PC-9 (cell line): ENCODE data around the gene TAF13. TPM values are rescaled to one million over a fixed set of nuclear protein-coding genes. Genes with fewer than 3 reads are reported as not detected.

Experiments
- BruUV-seq: library from RNA; stranded (reverse); fragments of 400-500 nt; replicated peaks from 2 replicates; lab custom pipeline; 2021; lab: Mats Ljungman, UMichigan
- CTCF ChIA-PET: fragments of 300-600 bp; sonication (Branson Sonifier 250); formaldehyde crosslinking; loops from one replicate; lab custom pipeline; 2022; ENCODE audit warnings: antibody characterized with exemption; lab: Charles Lee
- POLR2A ChIA-PET: fragments of 300-600 bp; sonication (Branson Sonifier 250); formaldehyde crosslinking; loops from one replicate; lab custom pipeline; 2022; ENCODE audit warnings: antibody characterized with exemption; ENCODE audit not compliant: unreplicated experiment; lab: Charles Lee
- DNase-seq, 2 experiments: peaks; one replicate each; pipeline versions ENCODE4 v3.0.0 to v3.0.0-alpha.2; 2015 to 2022; ENCODE audit warnings: mixed read lengths in 1 of 2
- H2AFZ ChIP-seq: fragments of 200-600 bp; sonication (generic); 2 replicates; pipeline ENCODE4 v1.8.1; 2017; ENCODE audit warnings: antibody characterized with exemption
- H3F3A ChIP-seq: fragments of 200-600 bp; sonication (generic); 2 replicates; pipeline ENCODE4 v1.8.1; 2017; ENCODE audit warnings: antibody characterized with exemption, mild to moderate bottlenecking, low read depth; ENCODE audit not compliant: insufficient read depth
- H3K27ac ChIP-seq: fragments of 200-600 bp; sonication (generic); 2 replicates; pipeline ENCODE4 v1.6.1; 2016; ENCODE audit warnings: mixed run types
- H3K27me3 ChIP-seq: fragments of 200-600 bp; sonication (generic); 2 replicates; pipeline ENCODE4 v1.6.1; 2016; ENCODE audit warnings: low read depth, mixed run types; ENCODE audit not compliant: insufficient read depth
- H3K36me3 ChIP-seq: fragments of 200-600 bp; sonication (generic); 2 replicates; pipeline ENCODE4 v1.6.1; 2016; ENCODE audit warnings: low read depth, mixed run types
- H3K4me1 ChIP-seq: fragments of 200-600 bp; sonication (generic); replicated peaks from 2 replicates; pipeline ENCODE4 v1.6.1; 2016; ENCODE audit warnings: mixed run types; ENCODE audit not compliant: insufficient read depth
- H3K4me2 ChIP-seq: fragments of 200-600 bp; sonication (generic); 2 replicates; pipeline ENCODE4 v1.6.1; 2017; ENCODE audit warnings: mixed run types
- H3K4me3 ChIP-seq: fragments of 200-600 bp; sonication (generic); 2 replicates; pipeline ENCODE4 v1.6.1; 2016; ENCODE audit warnings: mixed run types
- H3K79me2 ChIP-seq: fragments of 200-600 bp; sonication (generic); 2 replicates; pipeline ENCODE4 v1.6.1; 2017; ENCODE audit warnings: low read depth, mixed run types
- H3K9me2 ChIP-seq: fragments of 200-600 bp; sonication (generic); 2 replicates; pipeline ENCODE4 v1.8.1; 2017; ENCODE audit warnings: mild to moderate bottlenecking; ENCODE audit not compliant: insufficient read depth
- H3K9me3 ChIP-seq: fragments of 200-600 bp; sonication (generic); 2 replicates; pipeline ENCODE4 v1.8.1; 2016; ENCODE audit warnings: low read depth; ENCODE audit not compliant: insufficient read depth
- H4K20me1 ChIP-seq: fragments of 200-600 bp; sonication (generic); 2 replicates; pipeline ENCODE4 v1.8.1; 2017; ENCODE audit not compliant: insufficient read depth
- CTCF ChIP-seq: fragments of 200-600 bp; sonication (generic); conservative IDR thresholded peaks from 2 replicates; pipeline ENCODE4 v1.6.1; 2017; ENCODE audit warnings: mixed run types, antibody characterized with exemption, mild to moderate bottlenecking, moderate library complexity
- EZH2 ChIP-seq: fragments of 200-600 bp; sonication (generic); IDR thresholded peaks from 2 replicates; pipeline ENCODE4 v1.8.0; 2017; ENCODE audit warnings: antibody characterized with exemption, low read depth
- intact Hi-C: fragments of 100-400 bp; cut with micrococcal nuclease; formaldehyde crosslinking; loops from one replicate; pipeline ENCODE4 v1.10.0; 2022; ENCODE audit not compliant: unreplicated experiment
- total RNA-seq: library from RNA; stranded (reverse); gene quantifications from 2 replicates; pipeline ENCODE4 v1.2.3, GENCODE V29; 2021

TAF13 gene
- total RNA-seq, 1 experiment from 2014 or later: 30.1 TPM

- Histone ChIP-seq H3K79me2 (peaks cover 43% of the 10 kb centered on the region), H3F3A (peaks cover 34% of the 10 kb centered on the region), H3K27me3 (no peaks in the 10 kb centered on the region), H3K9me3 (no peaks in the 10 kb centered on the region), H3K4me1 (peaks cover 41% of the 10 kb centered on the region), H2AFZ (no peak overlapping the region), H3K36me3 (peaks cover 7% of the 10 kb centered on the region; the same call in 1 of the 2 replicates), H3K27ac (no peak overlapping the region), H3K4me3 (no peak overlapping the region), H4K20me1 (no peaks in the 10 kb centered on the region; the same call in 1 of the 2 replicates), H3K9me2 (no peaks in the 10 kb centered on the region), H3K4me2 (no peak overlapping the region)
- TF ChIP-seq CTCF: no peak
- TF ChIP-seq EZH2: no peak
- BruUV-seq: no TSS peak
- ChIA-PET CTCF (no interaction called here), POLR2A (no interaction called here)
- DNase-seq: peak in 1 of 2 experiments; percentile 35
- intact Hi-C loops: no loop called here
Observed at GRCh38 chr1:109094377-109094803, 18.6 kb upstream of the TAF13 start.

GRCh38 chr1:109091839-109092193, 16.0 kb upstream of the TAF13 start:
- Histone ChIP-seq H3K79me2 (peaks cover 45% of the 10 kb centered on the region), H2AFZ (peak overlapping the region; percentile 90), H3K4me1 (peaks cover 38% of the 10 kb centered on the region), H4K20me1 (no peaks in the 10 kb centered on the region; the same call in 1 of the 2 replicates), H3F3A (peaks cover 47% of the 10 kb centered on the region), H3K9me2 (no peaks in the 10 kb centered on the region), H3K4me2 (peak overlapping the region; percentile 88), H3K9me3 (no peaks in the 10 kb centered on the region), H3K27ac (peak overlapping the region; percentile 78), H3K4me3 (peak overlapping the region; percentile 74), H3K36me3 (peaks cover 7% of the 10 kb centered on the region; the same call in 1 of the 2 replicates), H3K27me3 (no peaks in the 10 kb centered on the region)
- POLR2A ChIA-PET: interaction anchor here (0.8 kb wide), 1 partner anchor 16 kb away, joined by 4 read pairs; the partner anchor contains the start of gene TAF13
- no TSS peak for BruUV-seq
- peak in 1 of 2 experiments; percentile 43 for DNase-seq
- intact Hi-C loops: loop anchor here (1.0 kb wide), 1 partner anchor 8 kb away; no protein-coding TSS in a partner anchor
- CTCF ChIA-PET: interaction anchor here (0.5 to 2.5 kb wide), 3 partner anchors 8 to 402 kb away, joined by 5 to 11 read pairs (median 5); partner anchors contain the start of genes CYB561D1 and WDR47
- TF ChIP-seq EZH2 (no peak), CTCF (no peak)

DNA sequence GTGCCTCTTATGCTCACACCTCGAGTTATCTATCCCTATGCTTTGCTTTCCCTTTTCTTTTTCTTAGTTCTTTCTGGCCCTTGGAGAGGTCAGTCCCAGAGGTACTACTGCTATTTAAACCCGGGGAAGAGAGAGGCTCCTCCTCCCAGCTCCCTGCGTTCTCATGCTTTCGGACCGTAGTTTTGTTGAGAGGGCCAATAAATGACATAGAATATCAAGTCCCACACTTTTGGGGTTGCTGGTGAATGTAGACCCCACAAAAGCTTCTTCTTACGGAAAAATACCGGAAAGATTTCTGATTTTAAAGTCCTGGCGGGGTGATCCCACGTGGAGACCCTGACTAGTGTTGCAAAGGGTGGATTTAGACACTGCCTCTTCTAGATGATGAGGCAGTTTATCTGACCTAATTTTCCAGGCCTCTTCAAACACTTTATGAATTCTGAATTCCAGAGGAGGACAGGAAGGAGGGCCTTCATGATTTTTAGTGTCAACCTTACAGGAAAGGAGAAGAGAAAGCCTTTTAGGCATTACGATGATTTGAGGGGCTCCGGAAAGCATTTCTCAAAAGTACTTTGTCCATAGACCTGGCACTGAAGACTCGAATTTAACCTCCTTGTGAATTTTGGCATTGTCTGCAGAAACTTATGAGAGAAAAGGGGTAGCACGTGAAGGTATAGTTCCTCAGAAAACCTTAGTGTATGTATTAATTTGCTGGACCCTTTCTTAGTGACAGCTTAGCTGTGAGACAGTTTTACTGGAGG, 15.5 kb upstream of the TAF13 start:
- H3K9me2 ChIP-seq: no peaks in the 10 kb centered on the region
- H3K4me1 ChIP-seq: peaks cover 33% of the 10 kb centered on the region
- H3K4me3 ChIP-seq: peak overlapping the region; percentile 74
- no peak for TF ChIP-seq EZH2
- no peak for TF ChIP-seq CTCF
- CTCF ChIA-PET: interaction anchor here (0.5 to 2.5 kb wide), 2 partner anchors 9 to 50 kb away, joined by 5 to 11 read pairs; partner anchors contain the start of gene WDR47
- peak in 1 of 2 experiments; percentile 56 for DNase-seq
- POLR2A ChIA-PET: interaction anchor here (0.7 to 1.8 kb wide), 4 partner anchors 9 to 71 kb away, joined by 4 to 9 read pairs (median 7); partner anchors contain the start of gene TAF13
- peaks cover 45% of the 10 kb centered on the region for H3K79me2 ChIP-seq
- H3K4me2 ChIP-seq: peak overlapping the region; percentile 88
- H3K27ac ChIP-seq: peak overlapping the region; percentile 78
- no peaks in the 10 kb centered on the region for H3K27me3 ChIP-seq
- H2AFZ ChIP-seq: peak overlapping the region; percentile 90
- TSS peak; percentile 63 for BruUV-seq
- peaks cover 7% of the 10 kb centered on the region; the same call in 1 of the 2 replicates for H3K36me3 ChIP-seq
- no peaks in the 10 kb centered on the region for H3K9me3 ChIP-seq
- H4K20me1 ChIP-seq: no peaks in the 10 kb centered on the region; the same call in 1 of the 2 replicates
- intact Hi-C loops: loop anchor here (1.0 kb wide), 1 partner anchor 9 kb away; no protein-coding TSS in a partner anchor
- peaks cover 42% of the 10 kb centered on the region for H3F3A ChIP-seq
